Activated T-cell treated with anti-CD3 and anti-CD28 coated beads, Interleukin-2, amount 50 U/mL, for 24 hours (primary cell): Measurements from ENCODE around the gene SIGLEC10.
"Not testable (repeated sequence)": the region's sequence is repeated elsewhere in the genome, so short reads cannot be mapped to it uniquely, and the experiment has no call there.

Experiments
- DNase-seq: peaks from one replicate; pipeline ENCODE4 v3.0.0-alpha.2; 2020
- H3K27ac Mint-ChIP-seq: 2 replicates; pipeline ENCODE4 v1.8.0; 2020; ENCODE audit warnings: mild to moderate bottlenecking, mixed read lengths
- H3K27me3 Mint-ChIP-seq: 2 replicates; pipeline ENCODE4 v1.8.0; 2020; ENCODE audit warnings: mixed read lengths
- H3K36me3 Mint-ChIP-seq: 2 replicates; pipeline ENCODE4 v1.8.0; 2020; ENCODE audit warnings: low read depth, mixed read lengths
- H3K4me1 Mint-ChIP-seq: 2 replicates; pipeline ENCODE4 v1.8.0; 2020; ENCODE audit warnings: low read depth, mixed read lengths
- H3K4me3 Mint-ChIP-seq: 2 replicates; pipeline ENCODE4 v1.8.0; 2020; ENCODE audit warnings: mild to moderate bottlenecking, moderate library complexity, mixed read lengths
- H3K9me3 Mint-ChIP-seq: 2 replicates; pipeline ENCODE4 v1.8.0; 2020; ENCODE audit warnings: mixed read lengths

Gene SIGLEC10

GRCh38 chr19:51417107-51417809 lies at the start of gene SIGLEC10:
TSS of gene SIGLEC10 (minus strand) at chr19:51417642. CDS start at chr19:51417581, 61 bp downstream.
- Mint-ChIP-seq H3K36me3 (no peaks in the 10 kb centered on the region), H3K9me3 (no peaks in the 10 kb centered on the region), H3K27ac (peak within 1 kb of the TSS; percentile 17), H3K4me3 (peak within 1 kb of the TSS; percentile 32), H3K27me3 (peaks cover 24% of the 10 kb centered on the region), H3K4me1 (peaks cover 32% of the 10 kb centered on the region)
- peak; percentile 55 for DNase-seq

- H3K4me3 Mint-ChIP-seq, result no peak overlapping the region
- H3K27me3 Mint-ChIP-seq, result peaks cover 55% of the 10 kb centered on the region
- H3K4me1 Mint-ChIP-seq, result peaks cover 53% of the 10 kb centered on the region
- H3K9me3 Mint-ChIP-seq, result peaks cover 2% of the 10 kb centered on the region
- no peak for DNase-seq
- no peak overlapping the region for H3K27ac Mint-ChIP-seq
- no peaks in the 10 kb centered on the region for H3K36me3 Mint-ChIP-seq
These were observed 49.3 kb upstream of the SIGLEC10 start for GRCh38 chr19:51466723-51467122.

GRCh38 chr19:51463976-51464581 lies 46.6 kb upstream of the SIGLEC10 start:
- peaks cover 73% of the 10 kb centered on the region for H3K27me3 Mint-ChIP-seq
- peak overlapping the region; percentile 30 for H3K4me3 Mint-ChIP-seq
- not testable (repeated sequence) for H3K27ac Mint-ChIP-seq, H3K36me3 Mint-ChIP-seq, H3K9me3 Mint-ChIP-seq
- peaks cover 53% of the 10 kb centered on the region for H3K4me1 Mint-ChIP-seq
- peak; percentile 16 for DNase-seq

- H3K27me3 Mint-ChIP-seq, result peaks cover 78% of the 10 kb centered on the region
- no peaks in the 10 kb centered on the region for H3K36me3 Mint-ChIP-seq
- peaks cover 2% of the 10 kb centered on the region for H3K9me3 Mint-ChIP-seq
- H3K4me3 Mint-ChIP-seq, result no peak overlapping the region
- no peak for DNase-seq
- peaks cover 40% of the 10 kb centered on the region for H3K4me1 Mint-ChIP-seq
- H3K27ac Mint-ChIP-seq, result no peak overlapping the region
These were observed 45.2 kb upstream of the SIGLEC10 start for GRCh38 chr19:51462681-51463080.

GRCh38 chr19:51462276-51462675 lies 44.8 kb upstream of the SIGLEC10 start:
- Mint-ChIP-seq H3K27me3 (peaks cover 75% of the 10 kb centered on the region), H3K9me3 (peaks cover 2% of the 10 kb centered on the region), H3K4me3 (no peak overlapping the region), H3K36me3 (no peaks in the 10 kb centered on the region), H3K4me1 (peaks cover 37% of the 10 kb centered on the region), H3K27ac (no peak overlapping the region)
- peak; percentile 29 for DNase-seq

GRCh38 chr19:51461723-51462161 lies 44.3 kb upstream of the SIGLEC10 start:
- Mint-ChIP-seq H3K4me1 (peaks cover 32% of the 10 kb centered on the region), H3K27ac (no peak overlapping the region), H3K4me3 (no peak overlapping the region), H3K36me3 (no peaks in the 10 kb centered on the region), H3K27me3 (peaks cover 72% of the 10 kb centered on the region), H3K9me3 (peaks cover 2% of the 10 kb centered on the region)
- no peak for DNase-seq

GRCh38 chr19:51460164-51460992 lies 42.9 kb upstream of the SIGLEC10 start:
- no peak overlapping the region for H3K27ac Mint-ChIP-seq
- H3K27me3 Mint-ChIP-seq, result peaks cover 66% of the 10 kb centered on the region
- no peaks in the 10 kb centered on the region for H3K36me3 Mint-ChIP-seq
- peaks cover 2% of the 10 kb centered on the region for H3K9me3 Mint-ChIP-seq
- H3K4me1 Mint-ChIP-seq, result peaks cover 22% of the 10 kb centered on the region
- H3K4me3 Mint-ChIP-seq, result no peak overlapping the region
- DNase-seq, result peak; percentile 26

- Mint-ChIP-seq H3K36me3 (no peaks in the 10 kb centered on the region), H3K27me3 (peaks cover 56% of the 10 kb centered on the region), H3K4me3 (no peak overlapping the region), H3K4me1 (peaks cover 16% of the 10 kb centered on the region), H3K9me3 (no peaks in the 10 kb centered on the region), H3K27ac (no peak overlapping the region)
- peak; percentile 19 for DNase-seq
These were observed 41.6 kb upstream of the SIGLEC10 start for GRCh38 chr19:51458899-51459505.

GRCh38 chr19:51458051-51458645 lies 40.7 kb upstream of the SIGLEC10 start, which contains the start of gene SIGLEC8:
TSS of gene SIGLEC8 (minus strand) at chr19:51458454. CDS start at chr19:51458387, 67 bp downstream.
- DNase-seq, result peak; percentile 22
- H3K27me3 Mint-ChIP-seq, result peaks cover 51% of the 10 kb centered on the region
- H3K9me3 Mint-ChIP-seq, result no peaks in the 10 kb centered on the region
- H3K36me3 Mint-ChIP-seq, result no peaks in the 10 kb centered on the region
- H3K27ac Mint-ChIP-seq, result no peak within 1 kb of the TSS
- peaks cover 11% of the 10 kb centered on the region for H3K4me1 Mint-ChIP-seq
- no peak within 1 kb of the TSS for H3K4me3 Mint-ChIP-seq

- H3K27me3 Mint-ChIP-seq, result peaks cover 44% of the 10 kb centered on the region
- peak; percentile 17 for DNase-seq
- no peaks in the 10 kb centered on the region for H3K9me3 Mint-ChIP-seq
- no peak overlapping the region for H3K27ac Mint-ChIP-seq
- peaks cover 7% of the 10 kb centered on the region for H3K4me1 Mint-ChIP-seq
- H3K4me3 Mint-ChIP-seq, result no peak overlapping the region
- no peaks in the 10 kb centered on the region for H3K36me3 Mint-ChIP-seq
These were observed 40.0 kb upstream of the SIGLEC10 start for GRCh38 chr19:51457351-51458013.

- H3K9me3 Mint-ChIP-seq, result peaks cover 2% of the 10 kb centered on the region
- peaks cover 5% of the 10 kb centered on the region for H3K36me3 Mint-ChIP-seq
- H3K27me3 Mint-ChIP-seq, result peaks cover 38% of the 10 kb centered on the region
- H3K4me1 Mint-ChIP-seq, result peaks cover 7% of the 10 kb centered on the region
- peak; percentile 22 for DNase-seq
- H3K4me3 Mint-ChIP-seq, result no peak overlapping the region
- H3K27ac Mint-ChIP-seq, result no peak overlapping the region
These were observed 39.3 kb upstream of the SIGLEC10 start for GRCh38 chr19:51456541-51457290.

- peaks cover 47% of the 10 kb centered on the region for H3K4me1 Mint-ChIP-seq
- H3K9me3 Mint-ChIP-seq, result peaks cover 29% of the 10 kb centered on the region
- no peak overlapping the region for H3K4me3 Mint-ChIP-seq
- peaks cover 2% of the 10 kb centered on the region for H3K27me3 Mint-ChIP-seq
- peaks cover 33% of the 10 kb centered on the region for H3K36me3 Mint-ChIP-seq
- peak; percentile 51 for DNase-seq
- H3K27ac Mint-ChIP-seq, result peak overlapping the region; percentile 82
These were observed 33.4 kb upstream of the SIGLEC10 start for GRCh38 chr19:51450730-51451307.
